Loucy (cell line): ENCODE data around the gene KRTAP21-1.
"Not testable (repeated sequence)": the region's sequence is repeated elsewhere in the genome, so short reads cannot be mapped to it uniquely, and the experiment has no call there.

Source experiments
- H2AFZ ChIP-seq: fragments of 200-600 bp; sonication (generic); 2 replicates; pipeline ENCODE4 v1.6.0; 2016; ENCODE audit warnings: antibody characterized with exemption, mild to moderate bottlenecking, low read length, moderate library complexity
- H3F3A ChIP-seq: fragments of 200-600 bp; 2 replicates; pipeline ENCODE4 v1.6.0; 2016; ENCODE audit warnings: antibody characterized with exemption, low read depth, mild to moderate bottlenecking
- H3K27me3 ChIP-seq: fragments of 200-600 bp; sonication (generic); 2 replicates; pipeline ENCODE4 v1.6.1; 2014; ENCODE audit warnings: low read length, mild to moderate bottlenecking; ENCODE audit not compliant: insufficient read depth, poor library complexity, severe bottlenecking
- H3K36me3 ChIP-seq: fragments of 200-600 bp; sonication (generic); 2 replicates; pipeline ENCODE4 v1.6.1; 2016; ENCODE audit warnings: low read length; ENCODE audit not compliant: insufficient read depth
- H3K4me1 ChIP-seq: fragments of 200-600 bp; sonication (generic); 2 replicates; pipeline ENCODE4 v1.5.1; 2014; ENCODE audit warnings: low read length, mild to moderate bottlenecking; ENCODE audit not compliant: insufficient read depth, poor library complexity, severe bottlenecking
- H3K4me2 ChIP-seq: fragments of 200-600 bp; sonication (generic); 2 replicates; pipeline ENCODE4 v1.6.0; 2014; ENCODE audit warnings: antibody characterized with exemption, low read length, low read depth, mild to moderate bottlenecking; ENCODE audit not compliant: poor library complexity, severe bottlenecking
- H3K4me3 ChIP-seq: fragments of 200-600 bp; sonication (generic); 2 replicates; pipeline ENCODE4 v1.5.1; 2014; ENCODE audit warnings: low read length, mild to moderate bottlenecking, mixed read lengths; ENCODE audit not compliant: poor library complexity, severe bottlenecking
- H3K79me2 ChIP-seq: fragments of 200-600 bp; sonication (generic); 2 replicates; pipeline ENCODE4 v1.6.1; 2014; ENCODE audit warnings: low read length; ENCODE audit not compliant: insufficient read depth
- H3K9ac ChIP-seq: fragments of 200-600 bp; sonication (generic); 2 replicates; pipeline ENCODE4 v1.6.0; 2014; ENCODE audit warnings: mild to moderate bottlenecking, low read depth, low read length, moderate library complexity; ENCODE audit not compliant: poor library complexity, severe bottlenecking
- H3K9me2 ChIP-seq: fragments of 200-600 bp; sonication (generic); replicated peaks from 2 replicates; pipeline ENCODE4 v1.6.1; 2016; ENCODE audit warnings: low read depth, low read length, mixed read lengths
- H3K9me3 ChIP-seq: fragments of 200-600 bp; sonication (generic); 2 replicates; pipeline ENCODE4 v1.6.1; 2014; ENCODE audit warnings: mild to moderate bottlenecking, antibody characterized with exemption, low read length, low read depth; ENCODE audit not compliant: insufficient read depth
- H4K20me1 ChIP-seq: fragments of 200-600 bp; sonication (generic); 2 replicates; pipeline ENCODE4 v1.6.0; 2014; ENCODE audit warnings: antibody characterized with exemption, low read length, mild to moderate bottlenecking; ENCODE audit not compliant: insufficient read depth, poor library complexity, severe bottlenecking
- CTCF ChIP-seq: fragments of 200-600 bp; sonication (generic); conservative IDR thresholded peaks from 2 replicates; pipeline ENCODE4 v1.5.1; 2014; ENCODE audit warnings: mild to moderate bottlenecking, antibody characterized with exemption, low read length
- EZH2phosphoT487 ChIP-seq: fragments of 200-600 bp; IDR thresholded peaks from 2 replicates; pipeline ENCODE4 v1.6.1; 2018; ENCODE audit warnings: antibody characterized with exemption, mild to moderate bottlenecking, moderate library complexity, borderline replicate concordance

KRTAP21-1 gene

GRCh38 chr21:30755328-30755727 lies at the start of gene KRTAP21-1:
KRTAP21-1 (minus strand) TSS chr21:30755428; CDS start chr21:30755378, 50 bp downstream.
- not testable (repeated sequence) for H3K9me2 ChIP-seq

GRCh38 chr21:30800605-30801004 lies 45.4 kb upstream of the KRTAP21-1 start:
- no peaks in the 10 kb centered on the region for H3K27me3 ChIP-seq
- TF ChIP-seq CTCF = no peak
- H3K4me1 ChIP-seq = no peaks in the 10 kb centered on the region
- H3K4me3 ChIP-seq = no peak overlapping the region
- H2AFZ ChIP-seq = no peak overlapping the region
- H3F3A ChIP-seq = no peaks in the 10 kb centered on the region
- no peaks in the 10 kb centered on the region for H3K36me3 ChIP-seq
- no peak overlapping the region for H3K9ac ChIP-seq
- H4K20me1 ChIP-seq = no peaks in the 10 kb centered on the region
- H3K4me2 ChIP-seq = no peak overlapping the region
- H3K9me2 ChIP-seq = no peaks in the 10 kb centered on the region
- no peaks in the 10 kb centered on the region for H3K79me2 ChIP-seq
- H3K9me3 ChIP-seq = no peaks in the 10 kb centered on the region

More at GRCh38 chr21:30755328-30755727, at the start of gene KRTAP21-1:
- not testable (repeated sequence) for H3K9me3 ChIP-seq, H3K79me2 ChIP-seq, H4K20me1 ChIP-seq, H3F3A ChIP-seq, H3K4me1 ChIP-seq, H3K36me3 ChIP-seq, H3K27me3 ChIP-seq, H3K9ac ChIP-seq, H3K4me2 ChIP-seq, H3K4me3 ChIP-seq, H2AFZ ChIP-seq

GRCh38 chr21:30793581-30794314 lies 38.5 kb upstream of the KRTAP21-1 start:
- H2AFZ ChIP-seq = no peak overlapping the region
- no peaks in the 10 kb centered on the region for H3K9me3 ChIP-seq
- no peak for TF ChIP-seq EZH2phosphoT487
- no peak for TF ChIP-seq CTCF

GRCh38 chr21:30779249-30779648 lies 24.0 kb upstream of the KRTAP21-1 start:
- no peaks in the 10 kb centered on the region for H3F3A ChIP-seq
- no peaks in the 10 kb centered on the region for H3K36me3 ChIP-seq
- no peaks in the 10 kb centered on the region for H3K4me1 ChIP-seq
- H3K4me3 ChIP-seq = no peak overlapping the region
- H3K27me3 ChIP-seq = no peaks in the 10 kb centered on the region
- no peak overlapping the region for H3K9ac ChIP-seq
- TF ChIP-seq EZH2phosphoT487 = no peak
- no peak for TF ChIP-seq CTCF
- no peaks in the 10 kb centered on the region for H3K9me3 ChIP-seq
- no peaks in the 10 kb centered on the region for H4K20me1 ChIP-seq
- no peaks in the 10 kb centered on the region for H3K79me2 ChIP-seq
- H2AFZ ChIP-seq = no peak overlapping the region
- H3K4me2 ChIP-seq = no peak overlapping the region
- H3K9me2 ChIP-seq = no peaks in the 10 kb centered on the region

More at GRCh38 chr21:30793581-30794314, 38.5 kb upstream of the KRTAP21-1 start:
- H3K4me1 ChIP-seq = no peaks in the 10 kb centered on the region
- no peaks in the 10 kb centered on the region for H3K36me3 ChIP-seq
- no peaks in the 10 kb centered on the region for H3K27me3 ChIP-seq
- no peak overlapping the region for H3K4me3 ChIP-seq
- H3F3A ChIP-seq = no peaks in the 10 kb centered on the region
- H3K4me2 ChIP-seq = no peak overlapping the region
- H3K79me2 ChIP-seq = no peaks in the 10 kb centered on the region
- H3K9ac ChIP-seq = no peak overlapping the region
- no peaks in the 10 kb centered on the region; the same call in 1 of the 2 replicates for H3K9me2 ChIP-seq
- no peaks in the 10 kb centered on the region for H4K20me1 ChIP-seq
